Tibial nerve (tissue), 4 donors: ENCODE results near the gene KIAA0586.

ENCODE experiments used
- CTCF ChIP-seq, 5 experiments: fragments of 200-600 bp in 3 of 5; fragments of 450-650 bp in 2 of 5; sonication (generic) in 3 of 5; IDR thresholded peaks; one replicate each; pipeline ENCODE4 v1.5.1; 2016 to 2019; ENCODE audit warnings: antibody characterized with exemption in 5 of 5, mild to moderate bottlenecking in 3 of 5, moderate library complexity in 2 of 5
- EP300 ChIP-seq, 2 donors: sonication (generic); formaldehyde crosslinking; IDR thresholded peaks; one replicate each; pipeline ENCODE4 v1.6.1; 2017; ENCODE audit warnings: antibody characterized with exemption in 2 of 2, mild to moderate bottlenecking in 1 of 2
- POLR2A ChIP-seq, 2 donors: fragments of 450-650 bp; IDR thresholded peaks; one replicate each; pipeline ENCODE4 v1.6.1; 2017; ENCODE audit warnings: antibody characterized with exemption in 2 of 2, mild to moderate bottlenecking in 2 of 2, moderate library complexity in 2 of 2

- TF ChIP-seq CTCF (IDR thresholded peaks at IDR 0.05) (no peak), EP300 (IDR thresholded peaks at IDR 0.05) (no peak), POLR2A (IDR thresholded peaks at IDR 0.05) (no peak)
These were observed 144.9 kb downstream of the KIAA0586 start for GRCh38 chr14:58572473-58572853.
